ENCODE measurements around the gene TTLL5.
A peak's percentile ranks its signal among the peaks of the same experiment; 100 is the strongest.

Gene TTLL5

GRCh38 chr14:75863221-75863620 is 202.2 kb downstream of the TTLL5 start:
- DNase-seq (ENCODE audit: low read depth): no peak

GRCh38 chr14:75864352-75864751 is 203.3 kb downstream of the TTLL5 start:
- DNase-seq (ENCODE audit: low read depth): no peak

DNA sequence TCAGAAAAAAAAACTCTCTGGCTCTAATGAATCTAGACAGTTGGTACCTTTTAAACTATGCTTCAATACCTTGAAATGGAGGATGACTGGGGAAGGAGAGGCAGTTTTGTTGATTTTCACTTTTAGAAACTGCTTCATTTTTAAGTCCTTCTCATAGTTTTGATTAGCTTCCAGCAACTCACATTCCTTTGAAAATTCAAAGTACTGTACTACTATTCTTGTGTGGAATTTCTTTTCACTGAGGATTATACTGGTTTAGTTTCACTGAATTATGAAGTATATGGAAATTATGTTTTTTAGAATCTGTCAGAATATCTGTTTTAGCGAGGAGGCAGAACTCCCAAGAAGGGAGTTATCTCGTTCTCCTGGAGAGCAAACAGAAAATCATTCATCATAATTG is 204.5 kb downstream of the TTLL5 start:
- DNase-seq (ENCODE audit: low read depth): no peak

GRCh38 chr14:75866970-75867369 is 205.9 kb downstream of the TTLL5 start:
- DNase-seq (ENCODE audit: low read depth): no peak

DNA sequence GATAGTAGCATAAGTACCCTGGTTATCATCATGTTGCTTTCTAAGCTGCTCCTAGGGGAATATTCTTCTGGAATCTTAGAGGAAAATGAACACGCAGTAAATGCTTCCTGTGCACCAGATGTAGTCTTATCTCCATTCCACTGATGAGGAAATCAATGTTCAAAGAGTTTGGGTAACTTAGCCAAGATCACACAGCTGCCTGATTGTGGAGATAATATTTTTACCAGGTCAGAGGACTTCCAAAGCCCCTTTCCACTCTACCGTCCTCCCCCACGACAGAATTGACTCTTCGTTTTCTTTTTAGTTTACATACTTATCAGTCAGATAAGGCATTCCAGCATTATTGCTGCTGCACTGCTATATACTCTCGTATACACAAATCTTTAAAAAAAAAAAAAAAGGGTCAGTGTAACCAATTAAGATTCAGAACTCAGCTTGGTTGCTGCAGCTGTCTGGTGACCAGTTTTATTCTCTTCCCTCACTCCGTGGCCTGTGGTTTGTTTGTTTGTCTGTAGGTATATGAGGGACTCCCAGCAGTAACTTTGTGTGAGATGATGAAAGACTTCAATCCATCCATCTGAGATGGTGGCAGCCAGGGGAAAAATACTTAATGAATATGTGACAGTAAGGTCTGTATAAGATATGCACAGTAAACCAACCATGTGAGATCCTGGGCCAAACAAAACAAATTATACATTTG is 210.3 kb downstream of the TTLL5 start:
- no peak for DNase-seq (ENCODE audit: low read depth)

DNA sequence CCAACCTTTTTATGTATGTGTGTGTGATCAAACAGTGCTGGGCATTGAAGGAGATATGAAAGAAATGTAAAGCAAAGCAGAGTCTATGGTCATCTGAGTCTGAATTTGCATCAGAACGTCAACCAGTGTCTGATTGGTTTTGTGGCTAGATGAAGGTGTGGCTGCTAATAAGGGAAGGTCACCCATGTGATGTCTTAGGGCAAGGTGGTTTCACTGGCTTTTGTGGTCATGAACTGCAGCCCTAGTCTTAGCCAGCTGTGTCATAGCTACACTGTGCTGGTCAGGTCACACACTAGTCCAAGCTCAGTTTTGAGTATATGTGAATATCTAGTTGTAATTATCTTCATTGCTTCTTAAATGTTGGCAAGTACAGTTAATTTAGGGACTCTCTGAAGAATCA is 214.9 kb downstream of the TTLL5 start:
- no peak for DNase-seq (ENCODE audit: low read depth)

DNA sequence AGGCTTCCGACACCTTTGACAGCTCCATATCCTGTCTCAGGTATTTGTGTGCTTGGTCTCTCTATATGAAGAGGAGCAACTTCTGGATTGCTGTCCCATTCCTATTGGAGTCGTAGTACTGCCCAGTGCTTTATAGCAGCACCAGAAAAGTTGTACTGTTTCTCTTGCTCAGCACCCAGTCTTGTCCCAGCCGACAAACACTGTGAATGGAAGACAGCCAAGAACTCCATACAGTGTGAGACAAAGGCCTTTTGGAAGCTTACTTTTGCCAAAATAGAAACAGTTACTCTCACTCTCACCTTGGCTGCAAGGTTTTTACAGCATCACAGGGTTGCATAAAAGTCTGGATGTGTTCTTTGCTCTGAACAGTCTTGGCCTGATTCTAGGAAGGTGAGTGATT is 215.5 kb downstream of the TTLL5 start:
- no peak for DNase-seq (ENCODE audit: low read depth)

GRCh38 chr14:75877292-75877691 is 216.2 kb downstream of the TTLL5 start:
- DNase-seq (ENCODE audit: low read depth): no peak

DNA sequence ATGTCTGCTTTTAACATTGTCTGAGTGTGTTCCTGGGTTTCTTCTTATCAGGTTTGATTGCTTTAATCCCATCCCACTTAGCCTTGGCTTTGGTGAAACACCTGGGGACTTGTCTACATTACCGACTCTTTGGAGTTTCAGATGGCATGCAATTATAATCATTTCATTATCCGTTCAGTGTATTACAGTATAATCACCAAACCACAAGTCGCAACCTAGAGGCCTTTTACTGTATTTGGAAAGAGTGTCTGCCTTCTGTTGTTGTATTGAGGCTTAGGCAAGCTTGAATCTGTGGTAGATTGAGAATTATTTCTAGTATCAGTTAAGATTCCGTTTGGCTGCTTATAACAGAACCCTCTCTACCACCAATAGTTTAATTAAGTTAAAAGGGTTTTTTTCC is 216.8 kb downstream of the TTLL5 start:
- no peak for DNase-seq (ENCODE audit: low read depth)

DNA sequence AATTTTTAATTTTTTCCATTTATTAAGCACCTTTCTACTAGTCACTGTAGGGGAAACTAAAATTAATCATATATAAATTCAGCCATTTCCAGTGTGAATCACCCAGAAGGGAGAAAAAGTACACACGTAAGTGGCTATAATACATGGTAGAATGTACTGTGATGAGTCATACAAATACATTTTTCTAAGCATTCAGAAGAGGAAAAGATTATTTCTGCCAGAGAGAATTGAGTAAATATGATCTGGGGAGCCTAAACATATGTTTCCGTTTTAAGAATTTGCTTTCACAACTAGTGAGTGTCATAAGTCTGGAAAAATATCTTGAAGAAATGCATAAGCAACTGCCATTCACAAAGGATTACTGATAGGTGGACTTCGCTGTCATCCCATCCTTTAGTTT is 218.0 kb downstream of the TTLL5 start:
- DNase-seq (ENCODE audit: low read depth): no peak

GRCh38 chr14:75880512-75880911 is 219.5 kb downstream of the TTLL5 start:
- no peak for DNase-seq (ENCODE audit: low read depth)

GRCh38 chr14:75881994-75882393 is 220.9 kb downstream of the TTLL5 start:
- DNase-seq (ENCODE audit: low read depth): no peak

- DNase-seq (ENCODE audit: low read depth): no peak
Measured at GRCh38 chr14:75884198-75884611, 223.2 kb downstream of the TTLL5 start.

GRCh38 chr14:75885829-75886228 is 224.8 kb downstream of the TTLL5 start:
- no peak for DNase-seq (ENCODE audit: low read depth)

DNA sequence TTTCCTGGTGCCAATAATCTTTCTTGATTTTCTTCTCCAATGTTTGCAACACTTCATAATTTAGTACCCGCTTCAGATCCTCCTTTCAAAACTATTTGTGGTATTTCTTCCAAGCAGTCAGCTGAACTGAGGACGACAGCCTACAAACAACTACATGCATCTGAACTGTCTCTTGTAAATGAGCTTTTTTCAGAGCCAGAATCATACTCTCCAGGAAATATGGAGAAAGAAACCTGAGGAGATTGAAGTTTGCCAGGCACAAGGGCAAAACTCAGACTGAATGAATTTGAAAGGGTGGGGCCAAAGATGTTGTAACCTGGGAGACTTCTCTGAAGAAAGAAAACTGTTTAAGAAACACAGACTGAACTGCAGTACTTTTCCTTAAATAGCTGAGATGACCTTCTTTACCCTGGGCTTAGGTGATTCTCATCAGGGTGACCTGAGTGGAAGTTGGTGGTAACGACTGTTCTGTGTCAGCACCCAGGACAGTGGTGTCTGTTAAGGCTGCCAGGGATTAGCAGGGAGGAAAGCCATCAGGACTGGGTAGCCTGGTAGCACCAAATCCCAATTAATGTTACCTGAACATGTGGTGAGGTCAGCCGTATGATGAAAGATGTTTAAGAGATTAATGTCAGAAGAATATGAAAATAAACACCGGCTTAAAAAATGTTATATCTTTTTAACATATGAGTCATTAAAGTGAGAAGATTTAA is 225.7 kb downstream of the TTLL5 start:
- no peak for DNase-seq (ENCODE audit: low read depth)

DNA sequence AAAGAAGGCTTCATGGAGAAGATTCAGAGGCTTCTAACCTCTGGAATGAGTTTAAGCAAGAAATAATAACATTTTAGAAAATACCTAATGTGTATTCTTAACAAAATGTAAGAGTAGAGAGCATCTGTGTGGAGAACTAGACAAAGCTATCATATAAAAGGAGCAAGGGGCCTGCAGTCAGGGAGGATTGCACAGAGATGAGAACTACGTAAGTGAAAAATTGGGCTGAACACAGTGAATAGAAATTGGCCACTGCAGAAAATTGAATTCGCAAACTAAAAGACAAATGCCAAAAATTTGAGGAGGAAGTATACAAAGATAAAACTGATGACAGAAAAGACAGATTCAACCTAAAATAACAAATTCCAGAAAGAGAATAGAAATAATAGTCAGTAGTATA is 227.9 kb downstream of the TTLL5 start:
- no peak for DNase-seq (ENCODE audit: low read depth)

DNA sequence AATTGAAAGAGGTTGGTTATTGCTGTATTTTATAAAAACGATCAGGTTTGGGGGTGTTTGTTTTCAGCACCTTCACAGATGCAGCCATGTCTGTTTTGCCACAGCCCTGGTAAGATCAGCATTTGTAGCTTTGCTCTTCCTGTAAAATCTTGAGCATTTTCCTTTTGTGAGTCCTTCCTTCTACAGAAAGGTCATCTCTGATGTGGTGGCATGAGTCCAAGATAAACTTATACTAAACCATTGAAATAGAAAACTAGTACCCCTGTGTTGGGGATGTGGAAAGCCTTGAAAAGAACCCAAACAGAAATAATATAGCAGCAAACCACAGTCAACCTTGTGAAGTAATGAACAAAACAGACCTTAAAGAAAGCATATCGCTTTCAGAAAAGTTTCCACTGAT is 235.3 kb downstream of the TTLL5 start:
- no peak for DNase-seq (ENCODE audit: low read depth)

DNA sequence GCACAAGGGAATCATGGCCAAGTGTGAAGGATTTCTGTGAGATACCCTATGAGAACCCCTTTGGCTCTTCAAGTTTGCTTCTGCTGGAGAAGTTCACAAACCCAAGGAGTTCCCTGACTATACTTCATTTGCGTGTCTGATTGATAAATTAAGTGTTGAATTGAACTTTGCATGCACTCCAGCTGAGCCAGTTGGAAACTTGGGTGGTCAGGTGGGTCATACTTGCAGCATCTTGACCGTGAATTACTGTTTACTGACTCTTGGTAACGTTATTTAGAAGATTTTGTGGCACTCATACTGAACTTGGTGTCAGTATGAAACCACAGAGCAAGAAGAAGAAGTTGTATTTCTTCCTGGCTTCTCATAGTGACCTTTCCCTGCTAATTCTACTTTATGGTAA is 243.3 kb downstream of the TTLL5 start:
- no peak for DNase-seq (ENCODE audit: low read depth)

DNA sequence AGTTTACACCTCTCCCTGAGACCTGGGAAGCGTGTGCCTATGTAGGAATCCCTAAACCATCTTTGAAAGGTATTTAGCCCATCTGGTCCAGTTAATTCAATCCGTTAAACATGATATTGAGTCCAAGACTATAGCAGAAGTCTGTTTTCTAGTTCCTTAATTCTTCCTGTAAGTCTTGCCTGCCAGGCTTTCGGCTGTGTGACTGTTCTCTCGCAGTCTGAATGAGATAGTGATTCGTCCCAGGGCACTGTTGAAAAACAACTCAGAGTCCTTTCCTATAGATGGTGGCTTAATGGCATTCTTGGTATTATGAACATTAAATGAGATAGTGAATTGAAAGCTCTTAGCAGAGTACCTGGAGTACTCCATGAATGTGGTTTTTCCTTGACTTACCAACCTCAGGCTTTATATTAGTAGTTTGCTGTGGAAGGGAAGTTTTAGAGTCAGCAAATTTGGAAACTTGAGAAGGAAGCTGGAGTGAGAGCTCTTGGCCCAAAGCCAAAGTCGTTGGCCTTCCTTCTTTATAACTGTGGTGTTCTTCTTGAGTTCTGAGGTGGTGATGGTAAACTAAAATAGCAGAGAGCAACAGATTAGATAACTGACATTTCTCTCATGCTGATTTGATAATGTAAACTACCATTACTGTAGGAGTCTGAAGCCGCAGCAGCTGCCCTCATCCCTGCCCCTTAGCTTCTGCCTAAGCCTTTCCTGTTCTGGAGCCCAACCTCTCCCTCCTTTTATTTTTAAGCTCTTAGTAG is 244.3 kb downstream of the TTLL5 start:
- no peak for DNase-seq (ENCODE audit: low read depth)

DNA sequence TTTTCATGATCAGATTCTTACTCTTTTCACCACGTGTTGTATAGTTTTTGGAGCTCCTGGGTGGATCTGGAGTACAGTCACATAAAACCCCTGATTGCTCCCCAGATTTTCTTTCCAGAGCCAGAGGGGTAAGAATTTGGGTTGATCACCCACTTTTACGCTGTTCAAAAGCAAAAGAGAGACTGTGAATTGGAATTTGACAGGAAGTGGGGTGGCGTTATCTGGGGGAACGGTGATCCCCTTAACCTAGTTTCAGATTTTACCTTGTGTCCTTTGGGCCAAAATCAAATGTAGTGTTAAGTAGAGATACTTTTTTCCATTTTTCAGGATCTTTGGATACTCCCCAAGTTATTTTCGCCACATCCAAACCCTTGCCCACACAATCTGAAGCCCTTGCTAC is 245.2 kb downstream of the TTLL5 start:
- no peak for DNase-seq (ENCODE audit: low read depth)

DNA sequence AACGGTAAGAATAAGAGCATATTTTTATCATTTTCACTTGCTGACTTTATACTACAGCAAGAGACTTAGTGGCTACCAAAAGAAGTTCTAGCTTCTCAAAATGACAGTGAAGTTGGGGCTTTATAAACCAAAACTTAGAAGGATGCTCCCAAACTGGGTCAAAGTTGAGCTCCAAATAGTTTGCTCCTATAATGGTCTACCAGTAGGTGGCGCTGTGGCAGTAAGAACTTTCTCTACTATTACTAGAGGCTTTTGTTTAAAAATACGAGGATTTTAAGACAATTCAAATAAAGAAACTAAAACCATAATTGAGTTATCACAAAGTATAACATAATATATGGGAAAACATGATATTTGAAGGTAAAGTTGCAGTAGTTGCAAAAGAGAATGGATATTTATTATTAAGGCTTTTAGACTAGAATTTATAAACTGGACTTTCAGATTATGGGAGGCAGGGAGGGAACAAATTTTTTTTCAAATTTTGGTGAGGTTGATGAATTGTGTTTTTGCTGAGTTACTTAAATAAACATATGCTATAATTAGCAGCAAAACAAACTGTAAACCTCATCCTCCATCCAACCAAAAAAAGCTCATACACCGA is 245.7 kb downstream of the TTLL5 start:
- peak; percentile 7 for DNase-seq (ENCODE audit: low read depth)

- DNase-seq (ENCODE audit: low read depth): no peak
Measured at GRCh38 chr14:75907756-75908359, 246.8 kb downstream of the TTLL5 start.
